Measurements from ENCODE around the gene NUP93.
"Not testable (repeated sequence)": the region's sequence is repeated elsewhere in the genome, so short reads cannot be mapped to it uniquely, and the experiment has no call there.

The NUP93 gene

DNA sequence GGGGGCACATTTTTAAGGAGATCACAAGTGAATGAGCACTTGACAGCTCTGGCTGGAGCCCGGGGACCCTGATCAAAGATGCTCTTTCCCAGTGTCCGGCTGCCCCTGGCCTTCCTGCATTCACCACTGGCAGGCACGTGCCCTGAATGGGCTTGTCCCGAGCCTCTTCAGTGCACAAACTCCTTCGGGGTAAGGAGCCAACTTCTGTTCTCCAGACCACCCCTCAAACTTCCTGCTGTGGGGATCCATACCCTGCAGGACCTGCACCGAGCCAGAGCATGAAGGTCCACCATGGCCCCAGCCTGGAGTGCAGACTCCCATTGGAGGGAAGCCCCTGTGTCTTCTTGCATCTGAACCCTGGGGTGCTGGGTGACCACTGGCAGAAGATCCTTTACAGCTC, 125.3 kb downstream of the NUP93 start:
- DNase-seq: no peak

DNA sequence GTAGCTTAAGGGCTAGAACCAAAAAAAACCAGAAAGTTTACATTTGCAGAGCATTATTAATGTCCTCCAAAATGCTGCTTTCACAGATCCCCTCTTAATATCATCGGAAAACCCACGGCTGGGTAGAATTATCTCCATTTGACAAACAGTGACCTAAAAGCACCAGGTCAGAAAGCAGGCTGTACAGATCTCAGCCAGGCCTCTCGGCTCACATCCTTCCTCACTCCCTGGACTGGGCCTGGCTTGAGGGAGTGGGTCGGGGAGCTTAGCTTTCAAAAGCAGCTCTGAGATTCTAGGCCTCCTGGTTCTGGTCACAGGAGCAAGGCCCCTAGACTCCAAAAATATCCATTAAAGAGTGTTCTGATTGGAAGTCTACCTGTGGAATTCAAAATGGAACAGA, 126.0 kb downstream of the NUP93 start:
- no peak for DNase-seq

DNA sequence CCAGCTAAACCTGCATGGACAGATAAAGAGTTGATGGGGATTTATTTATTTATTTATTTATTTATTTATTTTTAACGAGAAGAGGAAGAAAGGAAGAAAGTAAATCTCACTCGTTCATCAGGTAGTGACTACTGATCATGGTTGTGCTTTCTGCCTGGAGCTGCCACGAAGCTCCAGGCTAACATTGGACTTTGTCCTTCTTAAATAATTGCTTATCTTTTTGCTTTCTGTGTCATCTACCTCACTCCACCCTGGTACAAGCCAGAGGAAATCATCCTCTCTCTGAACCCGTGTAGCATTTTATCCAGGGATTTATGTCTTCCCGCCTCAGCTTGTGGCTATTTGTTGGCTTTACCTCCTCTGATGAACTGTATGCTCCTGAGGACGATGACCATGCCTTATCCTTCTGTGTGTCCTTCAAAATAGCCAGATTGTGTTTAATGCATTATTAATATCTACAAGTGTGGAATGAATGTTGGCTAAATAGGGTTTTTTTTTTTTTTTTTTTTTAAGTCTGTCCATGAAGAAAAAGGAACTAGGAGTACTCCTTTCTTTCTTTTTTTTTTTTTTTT, 127.0 kb downstream of the NUP93 start:
- no peak for DNase-seq

DNA sequence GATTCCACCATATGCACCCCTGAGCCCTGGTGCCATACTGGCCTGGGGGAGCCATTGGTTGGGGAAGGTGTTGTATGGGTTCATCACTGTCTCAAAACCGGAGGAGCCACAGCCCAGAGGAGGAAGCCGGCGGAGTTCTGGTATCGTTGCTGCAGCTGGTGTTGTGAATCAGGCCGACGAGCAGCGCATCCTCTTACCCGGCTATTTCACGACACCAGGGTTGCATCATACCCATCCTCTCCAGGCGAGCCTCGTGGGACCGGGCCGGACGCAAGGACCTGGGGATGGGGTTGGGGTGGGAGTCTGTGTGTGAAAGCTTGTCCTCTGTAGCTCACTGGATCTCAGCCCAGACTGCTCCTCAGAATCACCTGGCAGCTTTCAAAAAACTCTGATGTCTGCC, 128.4 kb downstream of the NUP93 start:
- DNase-seq: no peak

DNA sequence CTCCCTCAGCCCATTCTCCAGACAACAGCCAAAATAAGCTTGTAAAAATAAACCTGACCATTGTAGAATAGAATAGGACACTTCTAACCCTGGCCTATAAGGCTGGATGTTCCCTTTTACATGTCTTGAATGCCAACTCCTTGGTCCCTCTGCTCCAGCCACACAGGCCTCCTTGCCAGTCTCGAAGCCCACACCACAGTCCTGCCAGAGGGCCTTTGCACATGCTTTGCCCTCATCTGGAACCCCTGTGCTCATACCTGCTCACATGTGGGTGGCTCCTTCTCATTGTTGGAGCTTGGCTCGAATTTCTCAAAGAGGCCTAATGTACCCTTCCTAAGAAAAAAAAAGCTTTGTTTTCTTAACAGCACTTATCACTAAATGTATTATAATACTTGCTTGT, 129.7 kb downstream of the NUP93 start:
- DNase-seq: no peak

DNA sequence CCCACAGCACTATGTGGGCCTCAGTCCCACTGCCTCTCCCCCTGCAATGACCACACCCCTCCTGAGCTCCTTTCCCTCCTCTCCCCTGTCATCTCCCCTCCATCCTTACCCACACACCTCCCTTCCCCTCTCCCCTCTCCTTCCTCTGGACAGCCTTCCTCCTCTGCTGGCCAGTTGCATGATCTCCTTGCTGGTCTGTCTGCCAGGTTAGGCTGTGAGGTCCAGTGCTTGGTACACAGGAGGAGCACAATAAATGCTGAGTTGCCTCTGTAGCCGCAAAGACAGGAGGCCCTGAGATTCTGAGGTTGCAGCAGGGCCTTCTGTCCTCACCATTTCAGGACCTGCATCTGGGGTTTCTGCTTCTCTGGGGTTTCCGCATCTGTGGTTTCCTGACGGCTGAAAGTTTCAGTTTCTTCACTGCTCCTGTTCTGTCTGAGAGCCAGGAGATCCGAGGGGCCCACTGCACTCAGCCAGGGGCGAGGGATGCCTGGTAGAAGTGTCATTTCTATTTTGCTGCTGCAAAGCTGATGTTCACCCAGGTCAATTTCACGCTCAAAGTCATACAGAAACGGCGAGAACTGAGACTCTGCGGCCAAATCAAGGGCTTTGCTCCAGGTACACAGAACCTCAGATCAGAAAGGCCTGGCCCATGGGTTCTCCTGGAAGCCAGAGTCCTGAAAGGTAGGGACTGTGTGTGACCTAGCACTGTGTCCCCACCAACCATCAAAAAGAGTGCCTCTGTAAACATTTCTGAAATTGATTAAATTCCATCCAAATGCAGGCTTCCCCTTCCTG, 130.5 kb downstream of the NUP93 start:
- DNase-seq: no peak

DNA sequence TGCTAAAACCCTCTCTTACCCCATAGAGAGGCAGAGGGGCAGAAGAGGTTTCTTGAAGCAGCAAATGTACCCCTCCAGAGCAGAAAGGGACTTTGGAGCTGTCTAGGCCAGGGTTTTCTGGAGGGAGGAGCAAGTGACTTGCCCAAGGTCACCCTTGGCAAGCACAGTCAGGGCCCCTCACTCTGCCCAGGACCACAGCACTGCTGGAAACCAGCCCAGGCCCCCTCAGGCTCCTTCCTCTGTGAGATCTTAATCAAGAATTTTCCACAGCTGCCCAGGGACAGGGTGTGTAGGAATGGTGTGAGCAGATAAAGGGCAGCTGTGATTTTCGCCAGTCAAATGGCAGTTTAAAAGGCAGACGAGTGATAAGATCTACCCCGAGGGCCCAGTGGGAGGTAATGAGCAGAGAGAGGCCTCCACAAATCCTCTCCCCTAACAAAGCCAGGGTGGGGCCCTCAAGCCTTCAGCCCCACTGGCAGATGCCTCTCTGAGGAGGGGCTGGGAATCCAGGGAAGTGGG, 131.2 kb downstream of the NUP93 start:
- DNase-seq: peak; percentile 60

DNA sequence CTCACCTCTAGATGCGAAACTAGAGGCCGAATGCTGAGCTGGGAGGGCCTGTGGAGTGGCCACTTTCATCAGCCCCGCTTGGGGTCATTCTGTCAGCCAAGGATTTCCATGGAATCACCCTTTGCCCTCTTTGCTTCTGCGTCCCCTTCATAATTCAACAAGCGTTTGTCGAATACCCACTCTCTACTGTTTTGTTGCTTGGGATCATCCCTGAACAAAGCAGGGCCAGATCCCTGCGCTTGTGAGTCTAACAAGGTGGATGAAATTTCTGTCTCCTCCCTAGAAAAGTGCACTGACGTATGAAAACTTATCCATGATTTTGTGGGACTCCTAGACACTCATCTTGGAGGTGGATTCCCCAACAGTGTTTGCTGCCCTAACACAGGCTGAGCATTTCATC, 131.8 kb downstream of the NUP93 start:
- DNase-seq: peak; percentile 3

DNA sequence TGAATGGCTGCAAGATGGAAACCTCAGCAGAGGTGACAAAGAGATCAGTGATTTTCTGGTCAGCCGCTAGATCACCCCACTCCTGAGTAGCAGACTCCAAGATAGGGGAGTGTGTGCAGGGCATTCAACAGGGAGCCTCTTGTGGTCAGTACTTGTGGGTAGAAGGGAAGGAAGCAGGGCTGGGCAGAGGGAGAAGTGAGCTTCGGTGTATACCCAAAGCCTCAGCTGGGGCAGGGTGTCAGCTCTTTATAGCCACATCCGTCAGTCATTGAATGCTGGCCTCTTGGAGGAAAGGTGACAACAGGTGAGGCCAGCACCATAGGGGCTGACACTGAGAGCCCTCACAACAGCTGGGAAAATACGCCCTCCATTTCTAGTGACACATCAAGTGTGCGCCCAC, 132.8 kb downstream of the NUP93 start:
- DNase-seq: no peak

DNA sequence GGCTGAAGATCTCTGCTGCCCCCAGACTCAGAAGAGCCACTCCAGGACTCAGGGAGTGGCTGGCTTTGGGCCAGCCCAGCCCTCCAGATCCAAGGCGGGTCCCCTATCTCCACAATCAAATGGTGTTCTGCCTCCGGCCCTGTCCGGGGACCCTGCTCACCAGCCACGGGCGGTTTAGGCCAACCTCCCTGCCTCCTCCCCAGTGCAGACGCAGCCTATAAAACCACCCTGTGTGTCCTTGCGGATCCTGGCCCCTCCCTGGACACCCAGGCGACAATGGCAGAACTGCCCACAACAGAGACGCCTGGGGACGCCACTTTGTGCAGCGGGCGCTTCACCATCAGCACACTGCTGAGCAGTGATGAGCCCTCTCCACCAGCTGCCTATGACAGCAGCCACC, 135.0 kb downstream of the NUP93 start, which contains the start of gene SLC12A3:
Gene SLC12A3 (plus strand): TSS at position 248 of the 400 bp plus-strand sequence. CDS start 29 bp downstream, at position 277.
- no peak for DNase-seq

DNA sequence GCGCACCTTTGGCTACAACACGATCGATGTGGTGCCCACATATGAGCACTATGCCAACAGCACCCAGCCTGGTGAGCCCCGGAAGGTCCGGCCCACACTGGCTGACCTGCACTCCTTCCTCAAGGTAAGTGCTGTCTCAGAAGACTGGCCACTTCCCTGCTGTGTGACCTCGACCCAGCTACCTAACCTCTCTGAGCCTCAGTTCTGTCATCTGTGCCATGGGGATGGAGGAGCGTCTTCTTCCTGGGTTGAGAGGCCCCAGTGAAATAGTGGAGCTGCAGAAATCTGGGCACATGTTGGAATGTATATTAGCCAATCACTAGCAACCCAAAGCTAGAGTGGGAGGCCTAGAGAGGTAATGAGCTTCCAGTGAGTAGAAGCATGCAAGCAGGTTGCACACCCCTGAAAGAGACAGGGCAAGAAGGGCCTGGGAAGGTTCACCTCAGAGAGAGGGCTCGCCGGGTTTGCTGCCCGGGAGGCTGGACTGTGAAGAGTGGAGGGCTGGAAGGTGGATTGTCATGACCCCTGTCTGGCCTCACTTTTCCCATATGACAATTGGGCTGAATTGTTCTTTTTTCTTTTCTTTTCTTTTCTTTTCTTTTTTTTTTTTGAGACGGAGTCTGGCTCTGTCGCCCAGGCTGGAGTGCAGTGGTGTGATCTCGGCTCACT, 135.6 kb downstream of the NUP93 start:
- DNase-seq: no peak

DNA sequence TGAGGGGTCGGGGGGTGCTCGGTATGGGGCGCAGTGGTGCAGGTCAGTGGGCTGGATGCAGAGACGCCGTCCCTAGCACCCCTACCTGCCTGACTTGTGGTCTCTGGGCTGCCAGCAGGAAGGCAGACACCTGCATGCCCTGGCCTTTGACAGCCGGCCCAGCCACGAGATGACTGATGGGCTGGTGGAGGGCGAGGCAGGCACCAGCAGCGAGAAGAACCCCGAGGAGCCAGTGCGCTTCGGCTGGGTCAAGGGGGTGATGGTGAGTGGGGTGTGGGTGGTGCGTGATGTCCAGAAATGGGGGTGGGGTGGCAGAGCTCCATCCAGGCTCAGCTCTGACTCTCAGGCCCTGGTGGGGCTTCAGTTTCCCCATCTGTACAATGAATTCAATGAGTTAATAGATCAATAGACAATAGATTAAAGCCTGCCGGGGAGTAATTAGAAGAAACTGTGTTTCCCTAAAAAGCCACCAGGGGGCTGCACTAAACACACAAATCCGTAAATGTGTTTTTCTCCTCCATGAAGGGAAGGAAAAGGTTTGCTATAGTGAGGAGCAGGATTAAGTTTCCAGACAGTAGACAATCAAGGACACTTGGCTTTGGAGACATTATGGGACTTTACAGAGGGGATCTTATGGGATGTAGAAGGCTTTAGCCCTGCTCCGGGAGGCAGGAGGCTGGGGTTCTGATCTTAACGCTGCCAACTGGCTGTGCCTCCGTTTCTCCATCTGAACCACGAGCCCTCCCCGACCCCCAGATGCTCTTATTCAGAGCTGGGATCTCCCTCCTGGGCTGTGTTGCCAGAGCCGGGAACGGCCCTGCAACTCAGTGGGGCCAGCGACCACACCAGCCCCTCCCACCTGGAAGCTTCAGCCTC, 137.3 kb downstream of the NUP93 start:
- peak; percentile 74 for DNase-seq

DNA sequence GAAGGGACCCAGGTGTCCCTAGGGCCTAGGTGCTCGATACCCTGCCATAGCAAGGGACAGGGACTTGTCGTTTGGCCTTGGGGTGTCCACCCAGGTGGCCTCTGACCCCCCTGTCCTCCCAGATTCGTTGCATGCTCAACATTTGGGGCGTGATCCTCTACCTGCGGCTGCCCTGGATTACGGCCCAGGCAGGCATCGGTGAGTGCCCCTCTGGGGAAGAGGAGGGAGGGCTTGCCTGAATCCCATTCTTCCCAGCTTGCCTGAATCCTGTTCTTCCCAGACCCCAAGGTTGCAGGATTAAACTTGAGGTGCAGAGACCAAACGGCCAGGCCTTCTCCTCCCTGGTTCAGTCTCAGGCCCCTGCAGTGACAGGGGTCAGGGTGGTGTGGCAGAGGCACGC, 138.2 kb downstream of the NUP93 start:
- DNase-seq: no peak

DNA sequence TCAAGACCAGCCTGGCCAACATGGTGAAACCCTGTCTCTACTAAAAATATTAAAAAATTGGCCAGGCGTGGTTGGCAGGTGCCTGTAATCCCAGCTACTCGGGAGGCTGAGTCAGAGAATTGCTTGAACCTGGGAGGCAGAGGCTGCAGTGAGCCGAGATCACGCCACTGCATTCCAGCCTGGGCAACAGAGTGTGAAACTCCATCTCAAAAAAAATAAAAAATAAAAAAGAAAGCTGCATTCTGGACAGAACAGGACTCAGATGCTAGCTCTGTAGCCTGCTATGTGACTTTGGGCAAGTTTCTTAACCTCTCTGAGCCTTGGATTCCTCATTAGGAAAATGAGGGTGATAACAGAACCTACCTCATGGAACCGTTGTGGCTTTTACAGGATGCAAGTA, 138.8 kb downstream of the NUP93 start:
- DNase-seq: not testable (repeated sequence)

DNA sequence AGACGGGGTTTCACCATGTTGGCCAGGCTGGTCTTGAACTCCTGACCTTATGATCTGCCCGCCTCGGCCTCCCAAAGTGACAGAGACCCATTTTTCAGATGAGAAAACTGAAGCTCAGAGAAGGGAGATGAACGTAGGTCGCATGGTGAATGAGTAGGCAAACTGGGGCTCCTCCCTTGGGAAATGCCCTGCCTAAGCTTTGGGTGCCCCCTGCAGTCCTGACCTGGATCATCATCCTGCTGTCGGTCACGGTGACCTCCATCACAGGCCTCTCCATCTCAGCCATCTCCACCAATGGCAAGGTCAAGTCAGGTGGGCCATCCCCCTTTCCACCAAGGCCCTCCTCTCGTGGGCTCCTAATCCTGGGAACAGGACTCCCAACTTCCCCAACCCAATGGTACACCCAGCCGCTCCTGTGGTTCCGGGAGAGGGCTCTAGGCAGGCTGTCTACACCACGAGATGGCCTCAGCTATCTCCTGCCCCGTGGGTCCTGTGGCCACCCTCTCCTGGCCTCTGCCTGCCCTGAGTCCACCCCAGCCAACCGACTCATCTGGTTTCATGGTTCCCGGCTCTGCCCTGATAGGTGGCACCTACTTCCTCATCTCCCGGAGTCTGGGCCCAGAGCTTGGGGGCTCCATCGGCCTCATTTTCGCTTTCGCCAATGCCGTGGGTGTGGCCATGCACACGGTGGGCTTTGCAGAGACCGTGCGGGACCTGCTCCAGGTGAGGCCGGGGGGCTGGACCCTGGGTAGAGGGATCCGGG, 139.8 kb downstream of the NUP93 start:
- peak; percentile 30 for DNase-seq

DNA sequence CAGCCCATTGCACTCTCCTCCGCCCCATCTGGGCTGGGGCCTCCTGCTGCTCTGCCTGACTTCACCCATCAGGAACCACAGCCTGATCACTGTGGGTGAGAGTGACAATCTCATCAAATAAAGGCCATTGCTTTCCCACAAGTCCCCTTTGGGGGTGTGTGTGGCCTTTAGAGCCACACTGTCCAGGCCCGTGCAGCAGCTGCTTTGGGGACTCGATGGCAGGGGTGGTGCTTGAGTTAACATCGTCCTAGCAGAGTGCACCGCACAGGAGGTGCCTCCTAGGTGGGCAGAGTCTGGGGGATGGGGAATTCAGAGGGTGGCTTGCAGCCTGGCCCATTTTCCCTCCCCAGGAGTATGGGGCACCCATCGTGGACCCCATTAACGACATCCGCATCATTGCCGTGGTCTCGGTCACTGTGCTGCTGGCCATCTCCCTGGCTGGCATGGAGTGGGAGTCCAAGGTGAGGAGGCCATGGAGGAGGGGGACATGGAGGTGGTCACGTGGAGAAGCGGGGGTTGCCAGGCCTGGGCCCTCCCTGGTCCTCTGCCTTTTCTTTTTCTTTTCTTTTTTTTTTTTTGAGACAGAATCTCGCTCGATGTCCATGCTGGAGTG, 140.5 kb downstream of the NUP93 start:
- no peak for DNase-seq

DNA sequence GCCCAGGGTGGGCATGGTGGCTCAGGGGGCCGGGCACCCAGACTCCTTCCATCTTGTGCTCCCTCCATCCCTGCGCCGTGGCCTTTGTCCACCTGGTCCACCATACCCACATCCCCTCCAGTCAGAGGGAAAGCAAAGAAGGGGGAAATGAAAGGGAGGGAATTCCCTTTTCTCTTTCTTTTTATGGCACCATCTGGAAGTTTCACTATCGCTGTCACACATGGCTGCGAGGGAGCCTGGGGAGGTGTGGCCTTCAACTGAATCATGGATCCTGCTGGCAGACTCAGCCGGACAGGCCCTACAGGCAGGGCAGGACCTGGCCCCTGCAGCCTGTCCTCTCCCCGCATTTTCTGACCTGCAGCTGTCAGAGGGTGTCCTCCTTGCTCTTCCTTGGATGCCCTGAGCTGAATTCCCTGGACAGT, 141.3 kb downstream of the NUP93 start:
- no peak for DNase-seq

DNA sequence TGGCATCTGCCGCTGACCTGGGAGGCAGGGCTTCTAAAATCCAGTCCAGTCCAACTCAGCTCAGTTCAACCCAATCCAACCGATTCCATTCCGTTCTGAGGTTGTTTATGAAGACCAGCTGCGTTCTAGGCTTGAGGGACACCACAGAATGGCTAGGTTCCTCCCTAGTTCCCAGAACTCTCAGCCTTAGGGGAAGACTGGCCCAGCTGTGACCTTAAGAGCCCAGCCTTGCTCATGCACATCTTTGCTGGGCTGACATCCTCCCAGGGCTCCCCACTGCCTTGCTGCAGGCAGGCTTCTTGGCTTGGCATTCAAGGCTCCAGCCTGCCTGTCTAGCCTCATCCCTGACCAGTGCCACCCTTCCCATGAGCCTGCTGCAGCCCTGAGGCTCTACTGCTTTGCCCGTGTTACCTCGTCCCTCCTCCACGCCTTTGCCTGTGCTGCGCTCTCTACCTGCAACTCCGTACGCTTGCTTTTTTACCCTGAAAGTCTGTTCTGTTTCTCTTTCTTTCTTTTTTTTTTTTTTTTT, 143.0 kb downstream of the NUP93 start:
- DNase-seq: no peak

DNA sequence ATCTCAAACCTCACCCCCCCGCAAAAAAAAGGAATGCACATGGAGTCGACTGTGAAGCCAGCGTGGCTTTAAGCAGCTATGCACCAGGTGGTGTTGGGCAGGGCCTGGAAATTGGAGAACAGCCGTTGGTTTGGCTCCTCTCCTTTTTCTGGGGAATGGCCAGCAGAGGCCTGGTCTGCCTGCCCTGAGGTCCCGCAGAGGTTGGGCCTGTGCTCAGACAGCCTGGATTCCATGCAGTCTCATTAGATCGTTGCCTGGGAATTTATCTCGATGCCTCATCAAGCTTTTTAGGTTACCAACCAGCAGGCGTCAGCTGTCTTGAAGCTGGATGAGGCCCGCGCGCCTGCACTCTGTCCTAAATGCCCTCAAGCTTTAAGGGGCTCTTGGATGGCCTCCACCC, 144.9 kb downstream of the NUP93 start:
- no peak for DNase-seq

DNA sequence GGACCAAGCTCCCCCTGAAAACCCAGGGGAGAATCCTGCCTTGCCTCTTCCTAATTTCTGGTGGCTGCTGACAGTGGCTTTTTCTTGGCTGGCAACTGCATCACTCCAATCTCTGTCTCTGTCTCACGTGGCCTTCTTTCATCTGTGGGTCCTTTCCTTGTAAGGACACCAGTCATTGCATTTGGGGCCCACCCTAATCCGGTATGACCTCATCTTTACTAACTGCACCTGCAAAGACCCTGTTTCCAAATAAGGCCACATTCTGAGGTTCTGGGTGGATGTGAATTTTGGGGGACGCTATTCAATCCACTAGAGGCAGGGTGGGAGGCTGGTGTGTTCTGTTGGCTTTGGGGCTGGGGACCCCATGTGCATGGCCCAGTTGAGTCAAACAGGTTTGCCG, 146.1 kb downstream of the NUP93 start:
- no peak for DNase-seq

DNA sequence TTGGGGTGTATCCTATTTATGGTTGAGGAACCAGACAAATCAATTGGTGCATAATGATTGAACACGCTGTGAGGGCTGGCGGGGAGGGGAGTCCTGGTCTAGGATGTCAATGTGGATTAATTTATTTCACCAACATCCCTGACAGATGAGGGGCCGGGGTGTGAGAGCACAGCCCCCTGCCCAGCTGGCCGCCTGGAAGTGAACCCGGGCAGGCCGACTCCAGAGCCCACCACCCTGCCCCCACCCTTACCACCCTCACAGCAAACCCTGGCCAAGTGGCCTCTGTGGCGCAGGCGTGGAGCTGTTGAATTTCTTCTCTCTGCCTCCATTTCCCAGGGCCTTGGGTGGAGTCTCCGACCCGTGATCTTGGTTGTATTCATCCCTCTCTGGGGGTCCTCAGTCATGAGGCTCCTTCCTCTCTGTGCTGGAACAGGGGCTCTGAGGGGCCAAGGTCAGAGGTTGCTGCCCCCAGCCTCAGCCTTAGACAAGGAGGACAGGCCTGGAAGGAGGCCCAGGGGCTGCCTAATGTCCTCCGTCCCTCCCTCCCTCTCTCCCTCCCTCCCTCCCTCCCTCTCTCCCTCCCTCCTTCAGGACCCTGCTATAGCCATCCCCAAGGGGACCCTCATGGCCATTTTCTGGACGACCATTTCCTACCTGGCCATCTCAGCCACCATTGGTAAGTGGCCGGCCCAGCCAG, 147.7 kb downstream of the NUP93 start:
- DNase-seq: no peak
